HCT116 (cell line): ENCODE results near the gene CARNS1. TPM values are rescaled to one million over a fixed set of nuclear protein-coding genes. Genes with fewer than 3 reads are reported as not detected.

Experiments used
- ATAC-seq: fragments of 200-7000 bp; cut with Tn5 transposase; 2 replicates; pipeline ENCODE4 v1.9.1; 2020; ENCODE audit warnings: mild to moderate bottlenecking, moderate library complexity
- BruUV-seq: library from RNA; stranded (reverse); fragments of 400-500 nt; replicated peaks from 2 replicates; lab custom pipeline; 2021; lab: Mats Ljungman, UMichigan
- CTCF ChIA-PET: fragments of 300-600 bp; sonication (Branson Sonifier 250); formaldehyde crosslinking; loops from one replicate; lab custom pipeline; 2021; ENCODE audit warnings: antibody characterized with exemption; lab: Charles Lee
- POLR2A ChIA-PET: fragments of 300-600, 350-600 bp; sonication (Branson Sonifier 250); formaldehyde crosslinking; loops from one replicate; lab custom pipeline; 2021; ENCODE audit warnings: antibody characterized with exemption; lab: Charles Lee
- RAD21 ChIA-PET, 2 experiments: fragments of 300-600 bp; sonication (Branson Sonifier 250); formaldehyde crosslinking; loops; one replicate each; lab custom pipeline; 2023; ENCODE audit warnings: low total read pairs in 2 of 2; ENCODE audit not compliant: uncharacterized antibody in 2 of 2, unreplicated experiment in 2 of 2, low non-redundant PET in 1 of 2; lab: Charles Lee
- DNase-seq: peaks from one replicate; pipeline ENCODE4 v3.0.0-alpha.2; 2010; ENCODE audit warnings: low read depth, low spot score
- H2AFZ ChIP-seq: fragments of 200-600 bp; shearing (Covaris generic), sonication (generic); 2 replicates; pipeline ENCODE4 v1.6.1; 2017; ENCODE audit warnings: low read depth, mixed run types, mixed read lengths, antibody characterized with exemption, low read length; ENCODE audit not compliant: poor library complexity, severe bottlenecking
- H3K27ac ChIP-seq: 2 replicates; pipeline ENCODE4 v1.5.1; 2012; ENCODE audit warnings: low read depth, low read length
- H3K27me3 ChIP-seq: fragments of 200-600 bp; sonication (generic); 2 replicates; pipeline ENCODE4 v1.6.1; 2016; ENCODE audit warnings: mixed run types, low read length, mixed read lengths; ENCODE audit not compliant: insufficient read depth
- H3K36me3 ChIP-seq, 2 experiments: fragments of 200-500 bp in 1 of 2; fragments of 200-600 bp in 1 of 2; sonication (Bioruptor generic) in 1 of 2; sonication (generic) in 1 of 2; 2 replicates each; pipeline versions ENCODE4 v1.5.1 to v1.6.1; 2014 to 2016; ENCODE audit warnings: low read length in 2 of 2, inconsistent platforms in 1 of 2, mixed read lengths in 1 of 2, mixed run types in 1 of 2; ENCODE audit not compliant: insufficient read depth in 2 of 2, control insufficient read depth in 1 of 2
- H3K4me1 ChIP-seq, 2 experiments: fragments of 200-600 bp in 1 of 2; sonication (generic) in 1 of 2; 2 replicates each; pipeline versions ENCODE4 v1.5.1 to v1.6.1; 2012 to 2017; ENCODE audit warnings: low read length in 2 of 2, inconsistent platforms in 1 of 2, mild to moderate bottlenecking in 1 of 2, mixed read lengths in 1 of 2, mixed run types in 1 of 2, moderate library complexity in 1 of 2; ENCODE audit not compliant: insufficient read depth in 2 of 2, control insufficient read depth in 1 of 2
- H3K4me2 ChIP-seq: fragments of 200-600 bp; sonication (generic); 2 replicates; pipeline ENCODE4 v1.6.1; 2017; ENCODE audit warnings: mixed run types, low read length, mixed read lengths
- H3K4me3 ChIP-seq, 2 experiments: fragments of 200-600 bp in 1 of 2; sonication (generic) in 1 of 2; replicated peaks in 1 of 2; 2 replicates each; pipeline ENCODE4 v1.5.1; 2011 to 2016; ENCODE audit warnings: low read length in 2 of 2, control low read depth in 1 of 2, low read depth in 1 of 2, mild to moderate bottlenecking in 1 of 2, mixed read lengths in 1 of 2, mixed run types in 1 of 2
- H3K79me2 ChIP-seq: fragments of 200-600 bp; sonication (generic); 2 replicates; pipeline ENCODE4 v1.6.1; 2017; ENCODE audit warnings: mild to moderate bottlenecking, mixed run types, low read length, moderate library complexity, mixed read lengths; ENCODE audit not compliant: insufficient read depth
- H3K9ac ChIP-seq: fragments of 200-600 bp; sonication (generic); 2 replicates; pipeline ENCODE4 v1.6.1; 2016; ENCODE audit warnings: low read length, mixed read lengths
- H3K9me2 ChIP-seq: fragments of 200-600 bp; sonication (generic), shearing (Covaris generic); 2 replicates; pipeline ENCODE4 v1.6.1; 2017; ENCODE audit warnings: mixed run types, mild to moderate bottlenecking, moderate library complexity; ENCODE audit not compliant: insufficient read depth
- H3K9me3 ChIP-seq, 2 experiments: fragments of 200-500 bp in 1 of 2; fragments of 200-600 bp in 1 of 2; sonication (Bioruptor generic) in 1 of 2; sonication (generic) in 1 of 2; 2 replicates each; pipeline ENCODE4 v1.6.1; 2014 to 2017; ENCODE audit warnings: low read length in 2 of 2, mixed read lengths in 2 of 2, inconsistent platforms in 1 of 2, low read depth in 1 of 2, mild to moderate bottlenecking in 1 of 2, mixed run types in 1 of 2, moderate library complexity in 1 of 2; ENCODE audit not compliant: control insufficient read depth in 1 of 2, insufficient read depth in 1 of 2
- H4K20me1 ChIP-seq: fragments of 200-600 bp; sonication (generic), shearing (Covaris generic); 2 replicates; pipeline ENCODE4 v1.6.1; 2017; ENCODE audit warnings: mixed run types, mild to moderate bottlenecking, moderate library complexity; ENCODE audit not compliant: insufficient read depth
- ATF3 ChIP-seq: IDR thresholded peaks from 2 replicates; pipeline ENCODE4 v1.6.1; 2012
- CTCF ChIP-seq, 3 experiments: fragments of 200-600 bp in 1 of 3; sonication (generic) in 1 of 3; IDR thresholded peaks in 2 of 3; conservative IDR thresholded peaks in 1 of 3; 2 replicates each; pipeline ENCODE4 v1.5.1; 2012 to 2017; ENCODE audit warnings: low read depth in 2 of 3, low read length in 2 of 3, antibody characterized with exemption in 1 of 3, borderline replicate concordance in 1 of 3, control low read depth in 1 of 3, mild to moderate bottlenecking in 1 of 3, mixed read lengths in 1 of 3, mixed run types in 1 of 3, moderate library complexity in 1 of 3; ENCODE audit not compliant: insufficient read depth in 1 of 3
- POLR2AphosphoS5 ChIP-seq: IDR thresholded peaks from 2 replicates; pipeline ENCODE4 v1.6.1; 2011; ENCODE audit warnings: mild to moderate bottlenecking, low read depth, low read length, moderate library complexity
- SP1 ChIP-seq: IDR thresholded peaks from 2 replicates; pipeline ENCODE4 v1.6.1; 2012; ENCODE audit warnings: low read depth
- YY1 ChIP-seq: IDR thresholded peaks from 2 replicates; pipeline ENCODE4 v1.6.1; 2011; ENCODE audit warnings: low read length, low read depth, moderate library complexity, mild to moderate bottlenecking; ENCODE audit not compliant: insufficient replicate concordance; ENCODE audit errors: extremely low read depth
- ZBTB33 ChIP-seq: IDR thresholded peaks from 2 replicates; pipeline ENCODE4 v1.6.1; 2011; ENCODE audit warnings: mild to moderate bottlenecking, low read length, moderate library complexity; ENCODE audit not compliant: insufficient replicate concordance; ENCODE audit errors: extremely low read depth
- intact Hi-C: fragments of 100-400 bp; cut with micrococcal nuclease; formaldehyde crosslinking; loops from 2 replicates; pipeline ENCODE4 v1.10.0; 2022
- total RNA-seq: library from RNA; stranded (reverse); gene quantifications from one replicate; pipeline ENCODE4 v1.2.1, GENCODE V29; 2021; ENCODE audit not compliant: unreplicated experiment

The CARNS1 gene
- total RNA-seq, 1 experiment from 2014 or later: 1.0 TPM

DNA sequence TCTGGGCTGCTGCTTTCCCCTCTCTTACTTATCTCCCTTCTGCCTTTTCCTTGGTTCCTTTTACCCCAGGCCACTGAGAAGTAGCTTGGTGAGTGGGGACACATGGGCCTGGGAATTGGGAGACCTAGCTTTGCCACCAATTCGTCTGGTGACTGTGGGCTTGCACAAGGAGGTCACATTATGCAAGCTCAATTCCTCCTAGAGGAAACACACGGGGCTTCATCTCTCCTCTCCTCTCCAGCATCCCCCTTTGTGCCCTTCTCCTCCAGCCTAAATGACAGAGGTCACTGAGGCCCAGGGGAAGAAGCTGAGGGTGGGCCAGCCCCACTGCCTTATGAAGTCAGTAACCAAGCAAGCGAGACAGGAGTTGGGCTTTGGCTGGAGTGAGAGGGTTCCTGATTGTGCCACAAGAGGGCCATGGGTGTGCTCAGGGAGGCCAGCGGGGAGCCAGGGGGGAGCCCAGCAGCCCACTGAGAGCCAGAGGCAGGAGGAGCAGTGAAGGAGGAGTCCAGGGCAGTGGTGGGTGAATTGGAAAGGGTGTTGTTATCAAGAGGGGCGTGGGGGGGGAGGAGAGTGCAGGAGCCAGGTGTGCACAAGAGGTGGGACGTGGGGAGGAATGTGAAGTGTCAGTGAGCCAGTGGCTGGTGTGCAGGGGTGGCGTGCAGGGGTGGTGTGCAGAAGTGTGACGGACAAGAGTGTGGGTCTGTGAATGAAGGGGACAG lies 44.1 kb upstream of the CARNS1 start:
- no peak overlapping the region for H2AFZ ChIP-seq
- no peaks in the 10 kb centered on the region; a peak in 1 of 4 replicates for H3K36me3 ChIP-seq
- POLR2A ChIA-PET: interaction anchor here (2.0 to 15.1 kb wide), 3 partner anchors 10 to 17 kb away, joined by 7 to 210 read pairs (median 15); partner anchors contain the start of gene POLD4
- peak overlapping the region; percentile 88 for H3K4me2 ChIP-seq
- H3K4me1 ChIP-seq: peaks cover 33 to 80% of the 10 kb centered on the region in 2 experiments
- DNase-seq (no peak), ATAC-seq (peak; percentile 33)
- H3K9ac ChIP-seq: peak overlapping the region; percentile 100
- peak overlapping the region; percentile 100 for H3K27ac ChIP-seq
- peaks cover 58% of the 10 kb centered on the region for H3K79me2 ChIP-seq
- RAD21 ChIA-PET: interaction anchor here (0.6 to 3.3 kb wide), 3 partner anchors 11 to 74 kb away, joined by 3 to 15 read pairs (median 4); no protein-coding TSS in a partner anchor
- no peaks in the 10 kb centered on the region for H3K9me2 ChIP-seq
- peak overlapping the region; percentile 13 to 83 for H3K4me3 ChIP-seq
- no peaks in the 10 kb centered on the region for H3K9me3 ChIP-seq
- TSS peak; percentile 34 for BruUV-seq
- TF ChIP-seq SP1 (no peak), CTCF (IDR thresholded peaks at IDR 0.05 in 2 of 3, conservative IDR thresholded peaks at IDR 0.05 in 1 of 3; ENCODE audit: borderline replicate concordance in 1 of 3, insufficient read depth in 1 of 3, low read depth in 2 of 3, low read length in 2 of 3) (peak in 2 of 3 experiments; percentile 63 to 65; a peak in 4 of 6 replicates), ATF3 (no peak), ZBTB33 (no peak), POLR2AphosphoS5 (no peak), YY1 (no peak)
- CTCF ChIA-PET: interaction anchor here (5.0 to 15.5 kb wide), 2 partner anchors 10 to 15 kb away, joined by 44 to 456 read pairs; partner anchors contain the start of gene POLD4
- intact Hi-C loops: loop anchor here (1.0 kb wide), 1 partner anchor 11 kb away; no protein-coding TSS in a partner anchor
- H4K20me1 ChIP-seq: no peaks in the 10 kb centered on the region
- H3K27me3 ChIP-seq: no peaks in the 10 kb centered on the region
